Effector memory CD4-positive, alpha-beta T cell (primary cell): ENCODE data around the gene PYDC2.
"Not testable (repeated sequence)": the region's sequence is repeated elsewhere in the genome, so short reads cannot be mapped to it uniquely, and the experiment has no call there.

Experiments
- DNase-seq, 3 donors: peaks; one replicate each; pipeline ENCODE4 v3.0.0-alpha.2; 2020
- H3K27ac ChIP-seq: 2 replicates; pipeline ENCODE4 v1.7.0; 2013; ENCODE audit warnings: mild to moderate bottlenecking, low read length, moderate library complexity; ENCODE audit not compliant: insufficient read depth, poor library complexity, severe bottlenecking
- H3K27me3 ChIP-seq: replicated peaks from 2 replicates; pipeline ENCODE4 v1.7.0; 2013; ENCODE audit warnings: mild to moderate bottlenecking, low read length; ENCODE audit not compliant: insufficient read depth, control insufficient read depth, poor library complexity, severe bottlenecking
- H3K36me3 ChIP-seq: 2 replicates; pipeline ENCODE4 v1.7.0; 2013; ENCODE audit warnings: mild to moderate bottlenecking, low read length, moderate library complexity; ENCODE audit not compliant: control insufficient read depth, insufficient read depth
- H3K4me1 ChIP-seq: 2 replicates; pipeline ENCODE4 v1.7.0; 2013; ENCODE audit warnings: low read length, mild to moderate bottlenecking; ENCODE audit not compliant: control insufficient read depth, insufficient read depth, poor library complexity, severe bottlenecking
- H3K4me3 ChIP-seq: 2 replicates; pipeline ENCODE4 v1.7.0; 2013; ENCODE audit warnings: low read length, low read depth, mild to moderate bottlenecking; ENCODE audit not compliant: insufficient read depth, poor library complexity, severe bottlenecking
- H3K9me3 ChIP-seq: 2 replicates; pipeline ENCODE4 v1.7.0; 2013; ENCODE audit warnings: mild to moderate bottlenecking, low read length, moderate library complexity; ENCODE audit not compliant: control insufficient read depth

Gene PYDC2

GRCh38 chr3:191455257-191455952 is 5.6 kb upstream of the PYDC2 start:
- no peak for DNase-seq
- Histone ChIP-seq H3K27me3 (no peaks in the 10 kb centered on the region), H3K4me1 (no peaks in the 10 kb centered on the region), H3K27ac (no peak overlapping the region), H3K9me3 (no peaks in the 10 kb centered on the region), H3K36me3 (no peaks in the 10 kb centered on the region), H3K4me3 (no peak overlapping the region)

- Histone ChIP-seq H3K4me3 (no peak overlapping the region), H3K27ac (no peak overlapping the region), H3K27me3 (no peaks in the 10 kb centered on the region), H3K9me3 (no peaks in the 10 kb centered on the region), H3K36me3 (no peaks in the 10 kb centered on the region), H3K4me1 (no peaks in the 10 kb centered on the region)
- no peak for DNase-seq
These were observed 603 bp upstream of the PYDC2 start for GRCh38 chr3:191460360-191460759.

DNA sequence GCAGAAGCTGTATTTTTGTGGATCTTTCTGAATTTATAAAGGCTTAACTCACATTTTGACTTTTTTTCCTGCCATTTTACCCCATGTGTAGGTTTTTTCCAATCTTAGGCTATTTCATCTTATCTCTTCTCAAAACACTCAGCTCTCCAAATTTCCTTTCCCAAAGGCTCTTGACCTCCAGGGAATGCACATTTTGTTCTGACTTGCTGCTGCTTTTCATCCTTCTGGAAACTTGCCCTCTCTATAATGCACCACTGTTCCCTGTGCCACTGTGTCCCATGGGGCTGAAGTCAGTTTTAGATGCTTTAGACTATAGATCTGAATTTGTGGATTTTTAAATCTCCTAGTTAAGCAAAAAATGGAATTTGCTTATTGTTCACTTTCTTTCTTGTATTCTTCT is 9.1 kb downstream of the PYDC2 start:
- no peak for DNase-seq
- Histone ChIP-seq H3K4me3 (no peak overlapping the region), H3K9me3 (no peaks in the 10 kb centered on the region), H3K27me3 (no peaks in the 10 kb centered on the region), H3K36me3 (no peaks in the 10 kb centered on the region), H3K27ac (no peak overlapping the region), H3K4me1 (no peaks in the 10 kb centered on the region)

- Histone ChIP-seq H3K27me3 (no peaks in the 10 kb centered on the region), H3K4me3 (no peak overlapping the region), H3K9me3 (no peaks in the 10 kb centered on the region), H3K27ac (no peak overlapping the region), H3K36me3 (no peaks in the 10 kb centered on the region), H3K4me1 (no peaks in the 10 kb centered on the region)
- no peak for DNase-seq
These were observed 9.6 kb downstream of the PYDC2 start for GRCh38 chr3:191470545-191470944.

DNA sequence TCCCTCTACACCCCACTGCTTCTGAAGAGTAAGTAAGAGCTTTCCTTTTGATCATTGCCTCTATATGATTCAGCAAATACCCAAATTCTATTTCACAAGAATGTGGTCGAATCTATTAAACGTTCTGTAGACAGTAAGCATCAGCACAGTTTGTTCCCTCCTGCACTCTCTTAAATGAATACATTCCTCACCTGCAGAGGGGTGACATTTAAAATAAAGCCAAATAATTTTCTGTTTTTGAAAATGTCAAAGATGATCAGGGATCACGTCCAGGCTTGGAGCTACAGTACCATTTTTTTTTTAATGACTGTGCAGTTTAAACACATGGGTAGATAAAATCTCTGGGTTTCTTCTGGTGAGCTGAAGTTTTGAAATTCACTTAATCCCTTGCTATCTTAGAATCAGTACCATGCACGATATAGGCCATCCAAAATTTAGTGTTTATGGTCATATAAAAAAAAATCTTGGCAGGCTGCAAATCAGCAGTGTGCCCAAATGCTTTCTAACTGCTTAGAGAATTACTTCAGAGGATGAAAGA is 12.8 kb downstream of the PYDC2 start:
- Histone ChIP-seq H3K36me3 (no peaks in the 10 kb centered on the region), H3K27ac (no peak overlapping the region), H3K9me3 (no peaks in the 10 kb centered on the region), H3K27me3 (no peaks in the 10 kb centered on the region), H3K4me3 (no peak overlapping the region), H3K4me1 (no peaks in the 10 kb centered on the region)
- no peak for DNase-seq

GRCh38 chr3:191476066-191476772 is 15.3 kb downstream of the PYDC2 start:
- DNase-seq = no peak
- Histone ChIP-seq H3K4me1 (no peaks in the 10 kb centered on the region), H3K36me3 (no peaks in the 10 kb centered on the region), H3K9me3 (no peaks in the 10 kb centered on the region), H3K27me3 (no peaks in the 10 kb centered on the region), H3K4me3 (no peak overlapping the region), H3K27ac (no peak overlapping the region)

- H3K4me1 ChIP-seq, H3K36me3 ChIP-seq, DNase-seq, H3K27me3 ChIP-seq, H3K9me3 ChIP-seq, H3K27ac ChIP-seq, H3K4me3 ChIP-seq: not testable (repeated sequence)
These were observed 23.0 kb downstream of the PYDC2 start for GRCh38 chr3:191483994-191484393.

DNA sequence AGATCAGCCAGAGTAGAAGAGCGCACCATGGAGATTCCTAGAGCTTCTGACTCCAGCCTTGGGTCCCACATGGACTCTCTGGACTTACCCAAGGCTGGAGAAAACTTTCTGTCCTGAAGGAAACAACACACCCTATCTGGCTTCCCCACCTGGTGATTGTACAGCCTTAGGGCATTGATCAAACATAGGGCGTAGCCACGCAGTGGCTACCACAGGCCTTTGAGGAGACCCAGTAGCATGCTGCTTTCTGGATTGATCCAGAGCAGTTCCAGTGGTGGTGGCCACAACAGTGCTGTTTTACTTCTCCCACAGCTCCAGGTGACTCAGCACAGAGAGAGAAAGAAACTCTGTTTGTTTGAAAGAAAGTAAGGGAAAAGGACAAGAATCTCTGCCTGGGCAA is 23.5 kb downstream of the PYDC2 start:
- Histone ChIP-seq H3K27me3 (no peaks in the 10 kb centered on the region), H3K4me3 (no peak overlapping the region), H3K27ac (no peak overlapping the region), H3K9me3 (no peaks in the 10 kb centered on the region), H3K36me3 (no peaks in the 10 kb centered on the region), H3K4me1 (no peaks in the 10 kb centered on the region)
- no peak for DNase-seq

DNA sequence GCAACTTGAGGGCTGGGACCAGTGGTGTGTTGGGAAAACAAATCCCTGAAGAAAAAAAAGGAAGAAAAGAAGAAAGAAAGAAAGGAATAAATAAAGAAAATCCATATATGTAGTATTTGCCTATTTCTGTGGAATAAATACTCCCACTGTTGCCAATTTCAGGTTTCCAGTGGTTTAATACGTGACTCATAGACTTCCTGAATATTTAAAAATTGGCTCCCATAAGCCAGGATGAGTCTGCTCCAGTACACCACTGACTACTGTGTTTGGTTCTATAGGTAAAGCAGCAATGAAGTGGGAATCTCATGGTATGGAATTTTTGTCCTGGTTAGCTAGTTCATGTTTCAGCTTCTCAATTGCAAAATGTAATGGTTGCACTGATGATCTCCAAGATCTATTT is 31.6 kb downstream of the PYDC2 start:
- Histone ChIP-seq H3K36me3 (no peaks in the 10 kb centered on the region), H3K27me3 (no peaks in the 10 kb centered on the region), H3K4me3 (no peak overlapping the region), H3K4me1 (no peaks in the 10 kb centered on the region), H3K27ac (no peak overlapping the region), H3K9me3 (no peaks in the 10 kb centered on the region)
- no peak for DNase-seq

DNA sequence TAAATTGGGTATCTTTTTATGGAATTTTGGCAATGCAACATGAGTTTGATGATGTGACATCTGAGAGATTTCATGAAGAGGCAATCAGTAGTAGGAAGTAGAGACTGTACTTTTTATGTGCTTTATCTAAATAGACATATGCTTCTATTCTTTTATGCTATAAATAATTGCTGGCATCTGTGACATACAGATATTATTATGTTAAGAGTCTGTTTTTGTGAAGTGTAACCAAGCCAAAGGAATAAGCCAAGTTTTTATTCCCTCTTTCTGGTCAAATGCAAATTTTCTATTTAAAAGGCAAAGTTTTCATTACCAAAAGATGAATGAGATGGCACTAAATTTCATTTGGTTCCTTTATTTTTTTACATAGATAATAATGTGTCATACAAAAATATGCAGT is 32.4 kb downstream of the PYDC2 start:
- Histone ChIP-seq H3K27me3 (no peaks in the 10 kb centered on the region), H3K27ac (no peak overlapping the region), H3K4me3 (no peak overlapping the region), H3K4me1 (no peaks in the 10 kb centered on the region), H3K9me3 (no peaks in the 10 kb centered on the region), H3K36me3 (no peaks in the 10 kb centered on the region)
- no peak for DNase-seq
